Lung (tissue), 13 donors: ENCODE measurements around the gene SHMT1. TPM values are rescaled to one million over a fixed set of nuclear protein-coding genes. Genes with fewer than 3 reads are reported as not detected.

Experiments used
- ATAC-seq: fragments of 200-7000 bp; cut with Tn5 transposase; one replicate; pipeline ENCODE4 v1.9.1; 2020; ENCODE audit warnings: moderate number of reproducible peaks; ENCODE audit not compliant: insufficient read depth, low FRiP score
- DNase-seq, 3 donors: peaks; one replicate each; pipeline ENCODE4 v3.0.0-alpha.2; 2013 to 2017
- H3K27ac ChIP-seq, 2 donors: one replicate each; pipeline ENCODE4 v1.5.1; 2013; ENCODE audit warnings: mild to moderate bottlenecking in 2 of 2, moderate library complexity in 2 of 2, control low read depth in 1 of 2, inconsistent platforms in 1 of 2, low read depth in 1 of 2, low read length in 1 of 2
- H3K27me3 ChIP-seq, 3 donors: one replicate each; pipeline ENCODE4 v1.5.1; 2013; ENCODE audit warnings: low read length in 2 of 3; ENCODE audit not compliant: control insufficient read depth in 3 of 3, insufficient read depth in 3 of 3
- H3K36me3 ChIP-seq, 4 donors: one replicate each; pipeline ENCODE4 v1.5.1; 2013; ENCODE audit warnings: low read length in 4 of 4, mild to moderate bottlenecking in 1 of 4, moderate library complexity in 1 of 4; ENCODE audit not compliant: control insufficient read depth in 4 of 4, insufficient read depth in 4 of 4
- H3K4me1 ChIP-seq, 5 donors: one replicate each; pipeline ENCODE4 v1.5.1; 2013; ENCODE audit warnings: low read length in 5 of 5, mild to moderate bottlenecking in 2 of 5, moderate library complexity in 1 of 5; ENCODE audit not compliant: control insufficient read depth in 5 of 5, insufficient read depth in 5 of 5
- H3K4me3 ChIP-seq: one replicate; pipeline ENCODE4 v1.5.1; 2013; ENCODE audit warnings: mild to moderate bottlenecking, control low read depth, moderate library complexity
- H3K9ac ChIP-seq, 2 donors: one replicate each; pipeline ENCODE4 v1.5.1; 2013; ENCODE audit warnings: low read length in 2 of 2, control low read depth in 1 of 2; ENCODE audit not compliant: insufficient read depth in 1 of 2
- H3K9me3 ChIP-seq, 4 donors: one replicate each; pipeline ENCODE4 v1.5.1; 2013; ENCODE audit warnings: low read length in 3 of 4, mild to moderate bottlenecking in 1 of 4, moderate library complexity in 1 of 4; ENCODE audit not compliant: control insufficient read depth in 4 of 4, insufficient read depth in 3 of 4
- CTCF ChIP-seq: IDR thresholded peaks from 2 replicates; pipeline ENCODE4 v1.5.1; 2012; ENCODE audit warnings: mild to moderate bottlenecking; ENCODE audit errors: control extremely low read depth, extremely low read depth
- WGBS, 2 donors: extraction: QIAGEN DNeasy Blood & Tissue Kit; methylation state at CpG; one replicate each; pipeline ENCODE4 v1.1.7; 2013; 5-methylcytosine and 5-hydroxymethylcytosine counted together
- polyA plus RNA-seq, 2 donors: library from polyadenylated mRNA; stranded (reverse); fragments of 200-250 nt; gene quantifications; one replicate each; pipeline ENCODE4 v1.2.1, GENCODE V29; 2013
- small RNA-seq: library from RNA; depleted of rRNA; stranded (forward); fragments of <200 nt; gene quantifications from one replicate; pipeline ENCODE3, GENCODE V24; 2014; ENCODE audit warnings: low replicate concordance
- total RNA-seq, 2 donors: library from RNA; depleted of rRNA in 1 of 2; stranded (reverse); fragments of >200 nt in 1 of 2; gene quantifications; one replicate each; pipeline ENCODE4 v1.2.1, GENCODE V29; 2014 to 2021
- donor health status: control.
- donor health status: control.
- donor health status: Bipolar disorder and iron deficiency.
- donor health status: healthy.
- donor health status: DM: yes; HTN: yes; CAD: no.

The SHMT1 gene
- total and polyA plus RNA-seq, 4 donors, result 14.2 to 42.3 (median 25.3) TPM

- WGBS, 2 donors, result 62 to 81% methylated on average over 5 of the region's 5 CpGs
- Histone ChIP-seq H3K27me3 (no peaks in the 10 kb centered on the region), H3K4me1 (peaks cover 0 to 5% (median 0%) of the 10 kb centered on the region in 5 donors), H3K9ac (no peak overlapping the region), H3K27ac (no peak overlapping the region), H3K36me3 (peaks cover 22 to 65% (median 54%) of the 10 kb centered on the region in 4 donors), H3K4me3 (no peak overlapping the region), H3K9me3 (no peaks in the 10 kb centered on the region)
- TF ChIP-seq CTCF, result no peak
- ATAC-seq, result no peak
- no peak for DNase-seq
These were observed 82.5 kb downstream of the SHMT1 start for GRCh38 chr17:18280766-18281371.

DNA sequence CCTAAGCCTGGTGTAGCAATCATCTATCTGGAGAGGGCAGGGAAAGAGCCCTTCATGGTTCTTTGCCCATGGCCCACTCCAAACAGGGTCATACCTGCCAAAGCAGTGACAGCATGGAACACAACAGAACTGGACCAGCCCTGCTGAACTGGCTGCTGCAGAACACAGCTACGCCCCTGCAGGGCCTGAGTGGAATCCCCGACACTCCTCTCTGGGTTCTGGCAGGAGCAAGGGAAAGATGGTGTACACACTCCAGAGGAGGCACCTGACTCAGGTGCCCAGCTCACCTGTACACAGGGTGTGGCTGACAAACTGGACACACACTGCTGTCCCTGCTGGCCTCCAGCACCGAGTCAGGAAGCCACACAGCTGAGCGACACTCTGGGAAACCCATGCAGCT lies 83.1 kb downstream of the SHMT1 start:
- H3K9me3 ChIP-seq, result no peaks in the 10 kb centered on the region
- peak; percentile 69 for ATAC-seq
- H3K4me3 ChIP-seq, result no peak overlapping the region
- H3K27ac ChIP-seq, result no peak overlapping the region
- peaks cover 22 to 61% (median 50%) of the 10 kb centered on the region in 4 donors for H3K36me3 ChIP-seq
- H3K9ac ChIP-seq, result no peak overlapping the region
- peaks cover 0 to 5% (median 0%) of the 10 kb centered on the region in 5 donors for H3K4me1 ChIP-seq
- no peaks in the 10 kb centered on the region for H3K27me3 ChIP-seq
- no peak for DNase-seq
- no peak for TF ChIP-seq CTCF
- WGBS, 2 donors, result 79 to 91% methylated on average over 4 of the region's 4 CpGs

GRCh38 chr17:18278867-18279266 lies 84.5 kb downstream of the SHMT1 start:
- no peak for TF ChIP-seq CTCF
- Histone ChIP-seq H3K4me3 (no peak overlapping the region), H3K27me3 (no peaks in the 10 kb centered on the region), H3K27ac (no peak overlapping the region), H3K9me3 (no peaks in the 10 kb centered on the region), H3K9ac (no peak overlapping the region), H3K36me3 (peaks cover 27 to 61% (median 51%) of the 10 kb centered on the region in 4 donors), H3K4me1 (peaks cover 0 to 5% (median 0%) of the 10 kb centered on the region in 5 donors)
- DNase-seq (no peak), ATAC-seq (no peak)
- 73 to 85% methylated on average over 3 of the region's 3 CpGs for WGBS, 2 donors

Small RNA genes within 50 kb of the gene (small RNA-seq; reads per million reads assigned to genes)
- gene AL353997.5, result not detected

Other genes with a start within 250 kb of the SHMT1 start
- gene ALKBH5, start 179.7 kb downstream of the SHMT1 start, total RNA-seq, result 100 to 1,000 TPM in 1 of 2 donors, 10 to 100 TPM in 1; 83.0 to 104 TPM
- gene ALKBH5, start 179.7 kb downstream of the SHMT1 start, polyA plus RNA-seq, result 10 to 100 TPM; 30.2 to 36.5 TPM
- gene LLGL1, start 137.9 kb downstream of the SHMT1 start, total RNA-seq, result 10 to 100 TPM; 14.7 to 21.8 TPM
- gene LLGL1, start 137.9 kb downstream of the SHMT1 start, polyA plus RNA-seq, result 1 to 10 TPM; 7.1 to 9.5 TPM
- gene FLII, start 104.8 kb downstream of the SHMT1 start, total RNA-seq, result 100 to 1,000 TPM; 152 to 391 TPM
- gene FLII, start 104.8 kb downstream of the SHMT1 start, polyA plus RNA-seq, result 100 to 1,000 TPM; 234 to 298 TPM
- gene MIEF2, start 102.9 kb downstream of the SHMT1 start, total RNA-seq, result 10 to 100 TPM; 15.5 to 24.1 TPM
- 10 to 100 TPM in 1 of 2 donors, 1 to 10 TPM in 1; 7.3 to 10.8 TPM for gene MIEF2, start 102.9 kb downstream of the SHMT1 start, polyA plus RNA-seq
- 10 to 100 TPM; 36.5 to 41.4 TPM for gene TOP3A, start 48.6 kb downstream of the SHMT1 start, total RNA-seq
- gene TOP3A, start 48.6 kb downstream of the SHMT1 start, polyA plus RNA-seq, result 10 to 100 TPM; 14.6 to 17.0 TPM
- gene SMCR8, start 48.3 kb downstream of the SHMT1 start, total RNA-seq, result 10 to 100 TPM; 17.4 to 20.9 TPM
- gene SMCR8, start 48.3 kb downstream of the SHMT1 start, polyA plus RNA-seq, result 10 to 100 TPM in 1 of 2 donors, 1 to 10 TPM in 1; 4.2 to 12.7 TPM
- gene EVPLL, start 14.2 kb upstream of the SHMT1 start, total RNA-seq, result 1 to 10 TPM; 1.1 to 4.0 TPM
- gene EVPLL, start 14.2 kb upstream of the SHMT1 start, polyA plus RNA-seq, result 1 to 10 TPM; 2.0 to 4.3 TPM
- gene LGALS9C, start 113.2 kb upstream of the SHMT1 start, total RNA-seq, result under 1 TPM in 1 of 2 donors, not detected in 1; 0.64 TPM
- gene LGALS9C, start 113.2 kb upstream of the SHMT1 start, polyA plus RNA-seq, result 1 to 10 TPM; 1.7 to 2.1 TPM